Uterus (tissue), 2 donors: ENCODE measurements around the gene ZNF81.

ENCODE experiments used
- CTCF ChIP-seq, 4 experiments: fragments of 200-600 bp in 2 of 4; fragments of 450-650 bp in 2 of 4; sonication (generic) in 2 of 4; IDR thresholded peaks; one replicate each; pipeline ENCODE4 v1.5.1; 2016 to 2019; ENCODE audit warnings: antibody characterized with exemption in 4 of 4, mild to moderate bottlenecking in 2 of 4, moderate library complexity in 1 of 4
- POLR2A ChIP-seq, 2 donors: fragments of 450-650 bp; IDR thresholded peaks; one replicate each; pipeline ENCODE4 v1.6.1; 2016; ENCODE audit warnings: antibody characterized with exemption in 2 of 2, mild to moderate bottlenecking in 1 of 2, moderate library complexity in 1 of 2

- TF ChIP-seq POLR2A (IDR thresholded peaks at IDR 0.05) (no peak), CTCF (IDR thresholded peaks at IDR 0.05) (no peak)
Measured at GRCh38 chrX:47915886-47916493, 79.3 kb downstream of the ZNF81 start.
